KMS-11 (cell line): ENCODE measurements around the gene PRKCH.

Experiments
- H2AFZ ChIP-seq: fragments of 200-600 bp; sonication (generic); 2 replicates; pipeline ENCODE4 v1.6.1; 2016; ENCODE audit warnings: antibody characterized with exemption, mixed run types, low read depth
- H3K27ac ChIP-seq: fragments of 200-600 bp; sonication (generic); 2 replicates; pipeline ENCODE4 v1.6.1; 2016; ENCODE audit warnings: mild to moderate bottlenecking, mixed run types
- H3K27me3 ChIP-seq: fragments of 200-600 bp; sonication (generic); 2 replicates; pipeline ENCODE4 v1.6.1; 2017; ENCODE audit warnings: mild to moderate bottlenecking, low read depth, mixed run types, moderate library complexity; ENCODE audit not compliant: insufficient read depth
- H3K36me3 ChIP-seq: fragments of 200-600 bp; sonication (generic); 2 replicates; pipeline ENCODE4 v1.6.1; 2017; ENCODE audit warnings: mild to moderate bottlenecking, mixed run types; ENCODE audit not compliant: insufficient read depth
- H3K4me1 ChIP-seq: fragments of 200-600 bp; sonication (generic); 2 replicates; pipeline ENCODE4 v1.6.1; 2016; ENCODE audit warnings: mild to moderate bottlenecking, low read depth, mixed run types; ENCODE audit not compliant: poor library complexity, severe bottlenecking
- H3K4me2 ChIP-seq: fragments of 200-600 bp; sonication (generic); 2 replicates; pipeline ENCODE4 v1.7.0; 2016; ENCODE audit warnings: mild to moderate bottlenecking, mixed run types
- H3K4me3 ChIP-seq: fragments of 200-600 bp; sonication (generic); IDR thresholded peaks from 2 replicates; pipeline ENCODE4 v1.6.1; 2017; ENCODE audit warnings: low read depth, low read length, mixed read lengths; ENCODE audit not compliant: insufficient read depth
- H3K79me2 ChIP-seq: fragments of 200-600 bp; sonication (generic); 2 replicates; pipeline ENCODE4 v1.6.1; 2016; ENCODE audit warnings: low read depth, mixed run types; ENCODE audit not compliant: insufficient read depth
- H3K9ac ChIP-seq: fragments of 200-600 bp; sonication (generic); 2 replicates; pipeline ENCODE4 v1.6.1; 2016; ENCODE audit warnings: mild to moderate bottlenecking, mixed run types
- H4K20me1 ChIP-seq: fragments of 200-600 bp; sonication (generic); 2 replicates; pipeline ENCODE4 v1.6.1; 2016; ENCODE audit warnings: mild to moderate bottlenecking, mixed run types; ENCODE audit not compliant: insufficient read depth
- TF ChIP-seq, protein P1 (sequence below): fragments of 200-600 bp; sonication (generic); conservative IDR thresholded peaks from 2 replicates; pipeline ENCODE4 v1.6.1; 2017; ENCODE audit warnings: low read depth, mild to moderate bottlenecking, antibody characterized with exemption, low read length, moderate library complexity, mixed read lengths

Gene PRKCH

DNA sequence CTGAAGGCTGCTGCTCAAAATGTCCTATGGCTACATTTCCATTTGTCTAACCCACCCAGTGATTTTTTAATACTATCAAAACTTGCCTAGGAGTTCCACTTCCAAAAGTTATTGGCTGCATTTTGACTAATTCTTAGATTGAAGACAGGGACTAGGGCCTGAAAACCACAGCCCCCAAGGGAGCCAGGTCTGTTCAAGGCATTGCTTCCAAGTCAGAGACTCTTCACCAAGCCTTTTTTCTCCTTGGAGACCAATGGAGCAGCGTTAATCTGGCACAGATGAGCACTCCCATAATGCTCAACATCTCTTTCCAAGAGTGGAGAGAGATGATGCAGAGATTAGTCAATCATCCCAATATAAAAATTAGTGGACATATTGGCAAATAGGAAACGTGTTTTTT is 261.4 kb downstream of the PRKCH start:
- H3K79me2 ChIP-seq, result no peaks in the 10 kb centered on the region
- H2AFZ ChIP-seq, result no peak overlapping the region
- H4K20me1 ChIP-seq, result no peaks in the 10 kb centered on the region
- TF ChIP-seq, protein P1, sequence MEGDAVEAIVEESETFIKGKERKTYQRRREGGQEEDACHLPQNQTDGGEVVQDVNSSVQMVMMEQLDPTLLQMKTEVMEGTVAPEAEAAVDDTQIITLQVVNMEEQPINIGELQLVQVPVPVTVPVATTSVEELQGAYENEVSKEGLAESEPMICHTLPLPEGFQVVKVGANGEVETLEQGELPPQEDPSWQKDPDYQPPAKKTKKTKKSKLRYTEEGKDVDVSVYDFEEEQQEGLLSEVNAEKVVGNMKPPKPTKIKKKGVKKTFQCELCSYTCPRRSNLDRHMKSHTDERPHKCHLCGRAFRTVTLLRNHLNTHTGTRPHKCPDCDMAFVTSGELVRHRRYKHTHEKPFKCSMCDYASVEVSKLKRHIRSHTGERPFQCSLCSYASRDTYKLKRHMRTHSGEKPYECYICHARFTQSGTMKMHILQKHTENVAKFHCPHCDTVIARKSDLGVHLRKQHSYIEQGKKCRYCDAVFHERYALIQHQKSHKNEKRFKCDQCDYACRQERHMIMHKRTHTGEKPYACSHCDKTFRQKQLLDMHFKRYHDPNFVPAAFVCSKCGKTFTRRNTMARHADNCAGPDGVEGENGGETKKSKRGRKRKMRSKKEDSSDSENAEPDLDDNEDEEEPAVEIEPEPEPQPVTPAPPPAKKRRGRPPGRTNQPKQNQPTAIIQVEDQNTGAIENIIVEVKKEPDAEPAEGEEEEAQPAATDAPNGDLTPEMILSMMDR, result no peak
- no peaks in the 10 kb centered on the region for H3K27me3 ChIP-seq
- no peak overlapping the region for H3K27ac ChIP-seq
- no peaks in the 10 kb centered on the region for H3K36me3 ChIP-seq
- no peak overlapping the region for H3K4me2 ChIP-seq
- H3K9ac ChIP-seq, result no peak overlapping the region
- no peak overlapping the region for H3K4me3 ChIP-seq
- H3K4me1 ChIP-seq, result no peaks in the 10 kb centered on the region

DNA sequence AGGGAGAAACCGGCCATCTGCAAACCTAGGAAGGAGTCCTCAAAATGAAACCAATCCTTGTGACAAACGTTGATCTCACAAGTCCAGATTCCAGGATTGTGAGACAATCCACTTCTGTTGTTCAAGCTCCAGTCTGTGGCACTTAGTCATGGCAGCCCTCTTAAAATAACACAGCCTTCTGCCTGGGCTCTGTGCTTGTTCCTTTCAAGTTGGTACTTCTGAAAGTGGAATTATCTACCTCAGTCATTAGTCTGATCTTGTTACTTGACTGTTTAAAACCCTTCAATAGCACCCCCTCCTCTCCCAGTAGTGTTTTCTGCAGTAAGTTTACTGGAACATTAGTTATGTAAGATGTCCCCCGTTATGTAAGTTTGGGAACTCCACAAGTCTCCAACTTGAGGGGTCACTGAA is 263.0 kb downstream of the PRKCH start:
- no peaks in the 10 kb centered on the region for H4K20me1 ChIP-seq
- H2AFZ ChIP-seq, result no peak overlapping the region
- H3K79me2 ChIP-seq, result no peaks in the 10 kb centered on the region
- H3K4me3 ChIP-seq, result no peak overlapping the region
- H3K36me3 ChIP-seq, result no peaks in the 10 kb centered on the region
- H3K4me2 ChIP-seq, result no peak overlapping the region
- no peaks in the 10 kb centered on the region for H3K4me1 ChIP-seq
- H3K27me3 ChIP-seq, result no peaks in the 10 kb centered on the region
- TF ChIP-seq, protein P1, result no peak
- no peak overlapping the region for H3K9ac ChIP-seq
- H3K27ac ChIP-seq, result no peak overlapping the region

DNA sequence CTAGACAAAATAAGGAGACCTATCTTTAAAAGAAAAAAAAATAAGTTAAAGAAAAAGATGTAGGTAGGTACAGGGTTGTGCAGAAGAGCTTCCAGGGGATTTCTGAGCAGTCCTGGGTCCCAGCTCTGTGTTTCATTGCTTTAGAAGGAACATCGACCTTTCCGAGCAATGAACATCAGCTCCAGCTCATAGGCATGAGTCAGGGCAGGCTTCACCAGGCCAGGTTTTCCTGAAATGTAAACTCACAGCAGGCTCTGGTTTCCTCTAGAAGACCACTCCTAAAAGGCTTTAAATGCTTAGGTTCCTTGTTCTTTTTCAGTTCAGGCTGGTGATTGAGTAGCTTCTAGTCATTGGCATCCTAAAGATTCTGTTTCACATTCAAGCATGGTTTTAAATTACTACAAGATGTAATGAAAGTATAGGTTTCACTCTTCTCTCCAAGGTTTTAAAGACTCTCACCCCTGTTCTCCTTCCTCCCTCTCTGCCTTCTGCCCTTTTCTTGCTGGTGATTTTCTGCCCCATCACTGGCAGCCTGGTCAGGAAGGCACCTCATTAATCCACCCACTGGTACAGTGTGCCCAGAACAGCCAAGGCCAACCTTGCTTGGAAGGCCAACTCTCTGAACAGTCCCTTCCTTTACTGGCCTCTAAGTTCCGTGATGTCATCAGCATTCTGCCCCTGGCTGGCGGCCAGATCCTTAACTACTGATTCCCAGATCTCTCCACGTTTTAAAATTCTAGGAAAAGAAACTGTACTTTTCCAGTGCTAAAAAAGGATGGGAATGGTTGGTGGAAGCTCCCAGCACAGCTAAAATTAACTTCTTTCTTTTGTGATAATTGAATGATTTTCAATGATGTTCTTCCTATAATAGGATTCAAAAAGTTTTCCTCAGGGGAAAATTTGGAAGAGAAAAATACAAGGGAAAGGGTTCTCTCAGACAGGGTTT is 264.5 kb downstream of the PRKCH start:
- Histone ChIP-seq H3K27me3 (no peaks in the 10 kb centered on the region), H3K79me2 (no peaks in the 10 kb centered on the region), H3K27ac (no peak overlapping the region), H3K4me2 (no peak overlapping the region), H3K4me1 (no peaks in the 10 kb centered on the region), H3K36me3 (no peaks in the 10 kb centered on the region), H3K9ac (no peak overlapping the region), H3K4me3 (no peak overlapping the region), H4K20me1 (no peaks in the 10 kb centered on the region), H2AFZ (no peak overlapping the region)
- TF ChIP-seq, protein P1, result no peak

DNA sequence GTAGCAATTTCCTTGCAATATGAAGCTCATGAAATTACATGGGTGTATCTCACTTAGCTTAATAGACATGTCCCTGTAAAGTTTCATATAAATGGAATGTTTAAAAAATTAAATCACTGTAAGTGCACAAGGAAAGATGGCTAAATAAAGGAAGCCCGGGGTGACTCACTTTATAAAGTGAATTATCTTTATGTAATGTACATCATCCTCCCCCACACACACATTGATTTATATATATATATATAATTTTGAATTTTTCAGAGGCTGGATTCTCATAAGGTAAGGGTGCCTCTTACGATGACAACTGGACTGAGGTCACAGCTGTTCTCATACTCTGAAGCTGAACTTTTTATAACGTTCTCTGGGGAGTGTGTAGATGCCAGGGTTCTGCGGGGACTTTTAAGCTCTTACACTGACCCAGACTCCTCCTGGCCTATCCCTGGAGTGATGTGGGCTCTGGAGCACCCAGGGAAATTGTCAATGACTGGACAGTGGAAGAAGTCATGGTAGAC is 265.2 kb downstream of the PRKCH start:
- no peak overlapping the region for H2AFZ ChIP-seq
- no peak overlapping the region for H3K4me3 ChIP-seq
- no peak overlapping the region for H3K9ac ChIP-seq
- no peaks in the 10 kb centered on the region for H3K79me2 ChIP-seq
- no peaks in the 10 kb centered on the region for H4K20me1 ChIP-seq
- no peaks in the 10 kb centered on the region for H3K36me3 ChIP-seq
- no peak overlapping the region for H3K27ac ChIP-seq
- no peak overlapping the region for H3K4me2 ChIP-seq
- TF ChIP-seq, protein P1, result no peak
- no peaks in the 10 kb centered on the region for H3K4me1 ChIP-seq
- H3K27me3 ChIP-seq, result no peaks in the 10 kb centered on the region
